GM19372 (cell line): ENCODE data around the gene MYADM.

Experiments
- ATAC-seq: cut with Tn5 transposase; IDR thresholded peaks from one replicate; pipeline ENCODE4 v1.9.1; 2021; ENCODE audit warnings: mild to moderate bottlenecking, low read depth, moderate library complexity; ENCODE audit not compliant: unreplicated experiment

MYADM gene

GRCh38 chr19:53908935-53909415 lies 41.3 kb downstream of the MYADM start, which contains the start of gene CACNG7:
TSS of gene CACNG7 (plus strand) at chr19:53909278. CDS start at chr19:53912832, 3,554 bp downstream.
- ATAC-seq = no peak

DNA sequence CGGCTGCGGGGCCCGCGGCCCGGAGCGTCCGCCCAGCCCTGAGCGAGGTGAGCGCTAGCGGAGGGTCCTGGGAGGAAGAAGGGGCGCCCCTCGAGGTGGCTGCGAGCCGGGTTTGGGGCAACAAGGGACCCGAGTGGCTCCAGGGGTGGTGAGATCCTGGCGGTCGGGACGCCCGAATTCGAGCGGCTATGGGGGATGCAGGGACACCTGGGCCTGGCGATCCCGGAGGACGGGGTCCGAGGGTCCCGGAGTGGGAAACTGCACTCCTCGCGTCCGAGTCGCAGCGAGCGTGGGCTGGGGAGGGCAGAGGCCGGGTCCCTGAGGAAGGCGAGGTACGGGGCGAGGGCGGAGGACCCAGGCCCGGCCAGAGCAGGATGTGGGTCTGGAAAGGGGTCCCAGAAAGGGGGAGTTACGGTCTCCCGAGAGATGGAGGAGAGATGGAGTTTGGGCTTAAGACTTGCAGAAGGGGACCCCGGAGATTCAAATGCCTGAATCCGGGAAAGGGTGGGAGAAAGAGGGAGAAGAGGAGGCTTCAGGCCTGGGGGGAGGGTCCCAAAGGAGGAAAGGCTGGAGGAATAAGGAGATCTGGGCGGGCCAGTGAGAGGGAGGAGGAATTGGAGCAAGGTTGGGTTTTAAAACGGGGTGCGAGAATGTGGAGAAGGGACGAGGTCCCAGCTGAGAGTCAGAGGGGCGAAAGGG lies 41.9 kb downstream of the MYADM start:
- ATAC-seq = no peak

DNA sequence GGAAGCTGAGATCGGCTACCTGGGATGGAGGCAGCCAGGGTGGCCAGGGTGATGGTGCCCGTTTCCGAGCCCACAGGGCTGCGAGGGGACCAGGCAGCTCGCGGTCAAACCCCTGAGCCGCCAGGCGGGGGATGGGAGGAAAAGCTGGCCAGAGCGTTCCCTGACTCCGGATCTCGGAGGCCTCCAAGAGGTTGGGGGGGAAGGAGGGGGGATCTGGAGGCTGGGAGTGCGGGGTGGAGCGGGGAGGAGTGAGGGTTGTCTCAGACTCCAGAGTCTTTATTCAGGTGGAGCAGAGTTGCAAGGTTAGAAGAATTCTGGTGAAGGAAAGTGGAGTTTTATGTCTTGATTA lies 42.5 kb downstream of the MYADM start:
- no peak for ATAC-seq

GRCh38 chr19:53912653-53913052 lies 45.0 kb downstream of the MYADM start:
- no peak for ATAC-seq

DNA sequence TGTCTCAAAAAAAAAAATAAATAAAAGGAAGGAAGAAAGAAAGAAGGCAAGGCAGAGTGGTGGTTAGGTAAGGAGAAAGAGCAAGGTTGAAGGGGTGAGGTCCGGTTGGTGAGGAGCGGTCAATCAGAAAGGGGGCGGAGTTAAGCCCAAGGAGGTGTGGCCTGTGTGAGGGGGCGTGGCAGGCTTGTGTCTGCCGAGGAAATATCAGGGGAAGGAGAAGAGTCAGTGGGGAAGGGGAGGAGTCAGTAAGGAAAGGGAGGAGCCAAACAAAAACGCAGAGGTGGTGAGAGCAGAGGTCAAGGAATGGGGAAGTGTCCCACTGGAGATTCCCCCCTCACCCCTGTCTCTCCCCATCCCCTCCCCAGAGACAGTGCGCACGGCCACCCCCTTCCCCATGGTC lies 47.3 kb downstream of the MYADM start:
- no peak for ATAC-seq

DNA sequence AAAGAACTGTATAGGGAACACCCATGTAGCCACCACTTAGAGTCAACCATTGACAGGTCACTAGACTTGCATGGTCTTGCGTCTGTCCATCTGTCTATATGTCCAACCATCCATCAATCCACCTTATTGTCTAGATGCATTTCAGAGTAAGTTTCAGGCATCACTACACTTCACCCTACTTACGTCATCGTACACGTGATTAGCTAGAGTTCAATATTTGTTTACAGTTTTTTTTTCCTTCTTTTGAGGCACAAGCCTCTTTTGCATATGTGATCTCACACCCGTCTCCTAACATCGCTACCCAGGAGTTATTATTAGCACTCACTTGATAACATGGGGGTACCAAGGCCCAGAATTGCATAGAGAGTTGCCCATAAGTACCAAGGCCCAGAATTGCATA lies 48.3 kb downstream of the MYADM start:
- no peak for ATAC-seq

DNA sequence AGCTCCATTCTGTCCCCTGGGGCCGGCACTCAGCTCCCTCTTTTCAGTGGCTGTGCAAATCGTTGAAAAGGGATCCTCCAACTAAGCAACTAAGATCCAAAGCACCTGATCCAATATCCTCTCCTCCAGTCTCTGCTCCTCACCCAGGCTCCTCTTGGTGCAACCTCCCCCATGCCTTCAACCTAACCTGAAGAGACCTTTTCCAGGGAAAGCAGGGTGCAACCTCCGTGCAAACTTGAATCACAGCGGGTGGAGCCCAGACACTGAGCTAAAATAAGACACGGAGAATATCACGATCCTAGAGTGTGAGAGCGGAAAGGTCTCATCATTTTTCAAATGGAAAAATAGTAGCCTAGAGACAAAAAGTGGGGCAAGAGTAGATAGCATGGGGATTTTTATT lies 49.7 kb downstream of the MYADM start:
- ATAC-seq = no peak
